ENCODE results near the gene IGLON5. TPM values are rescaled to one million over a fixed set of nuclear protein-coding genes. Genes with fewer than 3 reads are reported as not detected.
A peak's percentile ranks its signal among the peaks of the same experiment; 100 is the strongest.

The IGLON5 gene
- total RNA-seq, 2 experiments from 2014 or later, result not detected

DNA sequence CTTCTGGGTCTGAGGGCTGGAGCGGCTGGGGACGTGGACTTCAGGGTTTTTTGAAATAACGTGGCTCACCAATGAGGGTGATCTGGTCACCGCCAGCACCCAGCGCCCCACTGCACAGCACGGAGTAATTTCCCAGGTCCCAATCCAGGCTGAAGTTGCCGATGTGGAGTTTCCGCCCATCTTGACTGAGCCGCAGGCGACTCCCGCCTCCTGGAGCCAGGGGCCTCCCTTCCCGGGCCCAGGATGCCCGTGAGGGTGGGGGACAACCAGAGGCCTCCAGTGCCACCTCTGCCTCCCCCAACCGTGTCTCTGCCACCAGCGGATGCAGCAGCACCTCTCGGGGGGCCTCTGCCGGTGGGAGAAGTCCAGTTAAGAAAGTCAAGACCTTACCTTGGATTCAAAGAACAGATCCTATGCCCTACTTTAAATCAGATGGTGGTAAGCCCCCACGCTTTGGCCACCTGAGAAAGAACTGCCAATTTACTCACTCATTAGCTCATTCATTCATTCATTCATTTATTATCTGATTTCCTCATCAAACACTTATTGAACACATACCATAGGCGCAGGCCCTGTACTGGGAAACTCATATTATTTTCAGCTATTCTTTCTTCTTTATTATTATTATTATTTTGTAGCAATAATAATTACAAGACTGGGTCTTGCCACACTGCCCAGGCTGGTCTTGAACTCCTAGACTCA lies 26.6 kb downstream of the IGLON5 start:
- Histone ChIP-seq H3K4me2 (ENCODE audit: low read length) (peak overlapping the region; percentile 96; the same call in 1 of the 2 replicates), H3K9me2 (ENCODE audit: insufficient read depth, low read length) (no peaks in the 10 kb centered on the region), H3K27ac (ENCODE audit: low read depth, low read length, poor library complexity, severe bottlenecking) (no peak overlapping the region), H4K20me1 (ENCODE audit: insufficient read depth, low read length) (no peaks in the 10 kb centered on the region), H3K9me3 (ENCODE audit: low read length) (no peaks in the 10 kb centered on the region), H2AFZ (ENCODE audit: low read length) (peak overlapping the region; percentile 84), H3K79me2 (ENCODE audit: insufficient read depth, low read depth, low read length) (no peaks in the 10 kb centered on the region), H3K4me1 (ENCODE audit: insufficient read depth, low read length, poor library complexity, severe bottlenecking) (peaks cover 10% of the 10 kb centered on the region), H3K36me3 (ENCODE audit: insufficient read depth, low read length) (no peaks in the 10 kb centered on the region), H3K4me3 (ENCODE audit: low read depth, low read length, poor library complexity, severe bottlenecking) (peak overlapping the region; percentile 70)
- no peak for TF ChIP-seq EZH2phosphoT487 (IDR thresholded peaks at IDR 0.05; ENCODE audit: borderline replicate concordance, low read depth, low read length)
- TF ChIP-seq, protein P1, sequence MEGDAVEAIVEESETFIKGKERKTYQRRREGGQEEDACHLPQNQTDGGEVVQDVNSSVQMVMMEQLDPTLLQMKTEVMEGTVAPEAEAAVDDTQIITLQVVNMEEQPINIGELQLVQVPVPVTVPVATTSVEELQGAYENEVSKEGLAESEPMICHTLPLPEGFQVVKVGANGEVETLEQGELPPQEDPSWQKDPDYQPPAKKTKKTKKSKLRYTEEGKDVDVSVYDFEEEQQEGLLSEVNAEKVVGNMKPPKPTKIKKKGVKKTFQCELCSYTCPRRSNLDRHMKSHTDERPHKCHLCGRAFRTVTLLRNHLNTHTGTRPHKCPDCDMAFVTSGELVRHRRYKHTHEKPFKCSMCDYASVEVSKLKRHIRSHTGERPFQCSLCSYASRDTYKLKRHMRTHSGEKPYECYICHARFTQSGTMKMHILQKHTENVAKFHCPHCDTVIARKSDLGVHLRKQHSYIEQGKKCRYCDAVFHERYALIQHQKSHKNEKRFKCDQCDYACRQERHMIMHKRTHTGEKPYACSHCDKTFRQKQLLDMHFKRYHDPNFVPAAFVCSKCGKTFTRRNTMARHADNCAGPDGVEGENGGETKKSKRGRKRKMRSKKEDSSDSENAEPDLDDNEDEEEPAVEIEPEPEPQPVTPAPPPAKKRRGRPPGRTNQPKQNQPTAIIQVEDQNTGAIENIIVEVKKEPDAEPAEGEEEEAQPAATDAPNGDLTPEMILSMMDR (conservative IDR thresholded peaks at IDR 0.05; ENCODE audit: low read length), result no peak
- intact Hi-C loops (cut with micrococcal nuclease; ENCODE audit: unreplicated experiment), result loop anchor here (1.0 to 10.0 kb wide), 4 partner anchors 56 to 317 kb away; partner anchors contain the start of gene SIGLEC10
- BruUV-seq (replicated peaks), result no TSS peak
- CTCF ChIA-PET (ENCODE audit: unreplicated experiment), result no interaction called here
- POLR2A ChIA-PET, result no interaction called here
- no peak for DNase-seq (ENCODE audit: low spot score)

- Histone ChIP-seq H3K9me3 (ENCODE audit: low read length) (no peaks in the 10 kb centered on the region), H3K79me2 (ENCODE audit: insufficient read depth, low read depth, low read length) (no peaks in the 10 kb centered on the region), H3K4me3 (ENCODE audit: low read depth, low read length, poor library complexity, severe bottlenecking) (peak overlapping the region; percentile 70), H3K4me2 (ENCODE audit: low read length) (peak overlapping the region; percentile 96), H4K20me1 (ENCODE audit: insufficient read depth, low read length) (no peaks in the 10 kb centered on the region), H3K27ac (ENCODE audit: low read depth, low read length, poor library complexity, severe bottlenecking) (no peak overlapping the region), H2AFZ (ENCODE audit: low read length) (peak overlapping the region; percentile 84), H3K36me3 (ENCODE audit: insufficient read depth, low read length) (no peaks in the 10 kb centered on the region), H3K9me2 (ENCODE audit: insufficient read depth, low read length) (no peaks in the 10 kb centered on the region), H3K4me1 (ENCODE audit: insufficient read depth, low read length, poor library complexity, severe bottlenecking) (peaks cover 10% of the 10 kb centered on the region)
- no TSS peak for BruUV-seq (replicated peaks)
- TF ChIP-seq, protein P1 (conservative IDR thresholded peaks at IDR 0.05; ENCODE audit: low read length), result peak; percentile 93
- no peak for TF ChIP-seq EZH2phosphoT487 (IDR thresholded peaks at IDR 0.05; ENCODE audit: borderline replicate concordance, low read depth, low read length)
- ChIA-PET CTCF (ENCODE audit: unreplicated experiment) (no interaction called here), POLR2A (interaction anchor here (1.0 kb wide), 1 partner anchor 29 kb away, joined by 4 read pairs; no protein-coding TSS in a partner anchor)
- peak; percentile 87 for DNase-seq (ENCODE audit: low spot score)
- intact Hi-C loops (cut with micrococcal nuclease; ENCODE audit: unreplicated experiment), result loop anchor here (1.0 to 10.0 kb wide), 5 partner anchors 28 to 316 kb away; partner anchors contain the start of genes ETFB and SIGLEC10
Measured at GRCh38 chr19:51338563-51339312, 27.3 kb downstream of the IGLON5 start.

Measured in OCI-LY7 (cell line).